HG02678 (cell line): ENCODE results near the gene COLEC12.
"Not testable (repeated sequence)": the region's sequence is repeated elsewhere in the genome, so short reads cannot be mapped to it uniquely, and the experiment has no call there.

Experiments
- ATAC-seq: cut with Tn5 transposase; IDR thresholded peaks from one replicate; pipeline ENCODE4 v1.9.1; 2021; ENCODE audit warnings: mild to moderate bottlenecking, moderate library complexity; ENCODE audit not compliant: unreplicated experiment

COLEC12 gene

DNA sequence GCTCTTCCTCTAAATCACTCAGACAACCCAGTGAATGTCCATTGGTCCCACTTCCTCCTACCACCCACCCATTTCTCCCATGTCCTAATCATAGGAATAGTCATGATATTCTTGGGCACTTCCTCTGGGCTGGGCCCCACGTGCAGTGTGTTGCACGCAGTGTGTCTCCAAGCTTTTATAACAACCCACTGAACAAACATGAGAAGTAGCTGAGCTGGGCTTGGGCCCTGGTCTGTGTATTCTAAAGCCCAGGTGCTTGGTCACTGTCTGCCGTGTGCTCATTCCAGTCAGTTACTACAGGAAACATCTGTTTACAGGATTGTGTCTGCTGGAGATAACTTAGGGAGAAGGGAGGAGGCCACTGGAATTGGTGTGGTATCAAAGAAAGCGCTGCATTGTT is 168.5 kb downstream of the COLEC12 start:
- ATAC-seq = no peak

- no peak for ATAC-seq
These were observed 169.2 kb downstream of the COLEC12 start for GRCh38 chr18:331221-331821.

DNA sequence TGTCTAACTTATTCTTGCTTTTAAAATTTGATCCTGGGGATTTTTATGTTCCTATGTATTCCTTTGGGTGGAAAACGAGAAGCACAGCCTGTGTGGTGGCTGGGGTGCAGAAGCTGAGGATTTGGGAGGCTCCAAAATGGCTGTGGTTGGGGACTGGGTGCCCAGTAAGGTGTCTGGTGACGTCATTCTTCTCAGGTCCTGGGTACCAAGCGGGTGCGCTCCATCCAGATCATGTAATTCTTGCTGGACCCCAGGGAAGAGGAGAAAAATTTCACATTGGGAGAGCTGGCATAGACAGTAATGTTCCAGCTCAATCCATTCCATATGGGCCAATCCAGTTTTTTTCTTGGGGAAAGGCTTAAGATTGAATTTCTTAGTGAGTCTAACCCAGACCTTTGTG is 171.6 kb downstream of the COLEC12 start:
- ATAC-seq = no peak

DNA sequence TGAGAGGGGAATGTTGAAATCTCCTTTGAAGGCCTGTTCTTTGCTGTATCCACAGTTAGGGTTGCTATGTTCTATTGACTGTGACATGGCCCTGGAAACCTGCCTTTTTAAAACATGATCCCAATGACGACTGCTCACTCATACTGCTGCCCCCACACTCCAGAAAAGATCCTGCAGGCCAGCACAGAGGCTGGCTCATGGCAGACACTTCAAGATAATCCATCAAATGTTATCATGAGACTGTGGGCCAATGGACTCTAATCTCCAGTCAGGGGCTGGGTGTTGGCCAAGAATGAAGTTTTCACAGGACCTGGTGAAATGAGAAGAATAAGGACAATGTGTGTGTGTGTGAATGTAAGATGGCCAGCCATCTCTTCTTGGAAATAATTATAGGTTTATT is 173.7 kb downstream of the COLEC12 start:
- ATAC-seq = no peak

GRCh38 chr18:323253-323622 is 177.3 kb downstream of the COLEC12 start:
- no peak for ATAC-seq

GRCh38 chr18:321865-322467 is 178.5 kb downstream of the COLEC12 start:
- ATAC-seq = no peak

DNA sequence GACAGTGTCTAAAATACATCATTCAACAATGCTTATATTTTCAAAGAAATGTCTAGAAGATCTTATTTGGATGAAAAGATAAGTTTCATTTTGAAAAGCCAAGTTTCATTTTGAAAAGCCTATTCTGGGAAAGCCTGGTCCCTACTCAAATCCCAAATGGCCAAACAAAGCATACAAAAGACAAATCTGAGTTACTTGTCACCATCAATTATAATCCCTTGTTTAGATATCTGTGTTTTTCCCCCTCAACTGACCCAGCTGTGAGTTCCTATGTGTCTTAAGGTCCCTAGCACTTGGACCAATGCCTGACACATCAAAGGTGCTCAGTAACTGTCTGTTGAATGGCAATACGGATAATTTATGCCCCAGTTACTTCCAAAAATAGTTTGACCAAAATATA is 180.3 kb downstream of the COLEC12 start:
- ATAC-seq = no peak

GRCh38 chr18:319720-320119 is 180.8 kb downstream of the COLEC12 start:
- no peak for ATAC-seq

- no peak for ATAC-seq
These were observed 181.7 kb downstream of the COLEC12 start for GRCh38 chr18:318791-319291.

GRCh38 chr18:317618-318017 is 182.9 kb downstream of the COLEC12 start:
- ATAC-seq = no peak

DNA sequence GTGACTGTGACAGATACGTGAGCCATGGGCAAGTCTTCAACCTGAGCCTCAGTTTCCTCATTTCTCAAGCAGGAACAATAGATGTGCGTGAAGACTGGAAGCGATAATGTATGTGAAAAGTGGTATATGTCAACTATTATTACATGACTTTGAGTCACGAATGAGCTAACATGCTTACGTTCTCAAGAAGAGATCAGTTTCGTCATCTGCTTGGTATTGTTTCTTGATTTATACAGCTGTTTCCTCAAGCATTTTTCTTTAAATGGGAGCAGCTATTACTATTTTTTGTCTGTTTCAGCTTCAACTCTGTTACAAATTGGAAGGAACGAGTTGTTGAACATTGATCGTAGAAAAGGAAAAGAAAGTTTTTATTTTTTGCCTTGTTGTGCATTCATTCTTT is 184.1 kb downstream of the COLEC12 start:
- ATAC-seq = no peak

DNA sequence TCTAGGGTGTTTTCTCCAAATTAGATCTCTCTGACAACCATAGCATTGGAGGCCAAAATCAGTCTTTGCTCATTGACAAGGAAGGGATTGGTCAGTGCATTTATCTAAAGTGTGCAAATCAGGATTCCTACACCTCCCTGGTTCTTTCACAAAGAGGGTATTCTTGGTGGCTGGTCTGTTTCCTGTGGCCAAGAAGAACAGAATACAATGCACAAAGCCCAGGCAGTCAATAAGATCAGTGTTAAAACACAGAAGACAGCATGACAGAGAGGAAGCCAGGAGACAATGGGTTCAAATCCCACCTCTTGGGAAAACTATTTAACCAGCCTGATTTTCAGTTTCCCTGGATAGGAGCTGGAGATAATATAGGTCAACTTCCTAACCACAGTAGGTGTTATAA is 186.6 kb downstream of the COLEC12 start:
- no peak for ATAC-seq

- ATAC-seq = no peak
These were observed 188.1 kb downstream of the COLEC12 start for GRCh38 chr18:312415-312814.

GRCh38 chr18:310042-310441 is 190.5 kb downstream of the COLEC12 start:
- no peak for ATAC-seq

DNA sequence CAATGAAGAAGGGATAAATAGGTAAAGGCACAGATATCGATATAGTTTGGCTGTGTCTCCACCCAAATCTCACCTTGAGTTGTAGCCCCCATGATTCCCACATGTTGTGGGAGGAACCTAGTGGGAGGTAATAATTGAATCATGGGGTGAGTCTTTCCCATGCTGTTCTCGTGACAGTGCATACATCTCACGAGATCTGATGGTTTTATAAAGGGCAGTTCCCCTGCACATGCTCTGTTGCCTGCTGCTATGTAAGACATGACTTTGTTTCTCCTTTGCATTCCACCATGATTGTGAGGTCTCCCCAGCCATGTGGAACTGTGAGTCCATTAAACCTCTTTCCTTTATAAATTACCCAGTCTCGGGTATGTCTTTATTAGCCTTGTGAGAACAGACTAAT is 192.4 kb downstream of the COLEC12 start:
- not testable (repeated sequence) for ATAC-seq

- no peak for ATAC-seq
These were observed 193.8 kb downstream of the COLEC12 start for GRCh38 chr18:306608-307255.

- ATAC-seq = no peak
These were observed 195.4 kb downstream of the COLEC12 start for GRCh38 chr18:305003-305501.

GRCh38 chr18:303607-304006 is 196.9 kb downstream of the COLEC12 start:
- ATAC-seq = no peak

DNA sequence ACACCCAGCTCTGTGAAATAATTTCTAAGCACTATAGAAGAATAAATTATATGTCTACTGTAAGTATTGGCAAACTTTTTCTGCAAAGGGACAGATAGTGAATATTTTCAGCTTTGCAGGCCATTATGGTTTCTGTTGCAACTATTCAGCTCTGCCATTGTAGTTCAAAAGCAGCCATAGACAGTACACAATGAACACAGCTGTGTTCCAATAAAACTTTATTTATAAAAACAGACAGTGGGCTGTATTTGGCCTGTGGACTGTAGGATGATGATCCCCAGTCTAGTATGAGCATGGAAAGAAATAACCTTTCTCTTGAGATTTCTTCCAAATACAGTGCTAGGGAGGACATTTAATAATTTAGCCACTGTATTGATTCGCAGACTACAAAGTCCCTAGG is 197.5 kb downstream of the COLEC12 start:
- no peak for ATAC-seq

GRCh38 chr18:302097-302496 is 198.4 kb downstream of the COLEC12 start:
- no peak for ATAC-seq

DNA sequence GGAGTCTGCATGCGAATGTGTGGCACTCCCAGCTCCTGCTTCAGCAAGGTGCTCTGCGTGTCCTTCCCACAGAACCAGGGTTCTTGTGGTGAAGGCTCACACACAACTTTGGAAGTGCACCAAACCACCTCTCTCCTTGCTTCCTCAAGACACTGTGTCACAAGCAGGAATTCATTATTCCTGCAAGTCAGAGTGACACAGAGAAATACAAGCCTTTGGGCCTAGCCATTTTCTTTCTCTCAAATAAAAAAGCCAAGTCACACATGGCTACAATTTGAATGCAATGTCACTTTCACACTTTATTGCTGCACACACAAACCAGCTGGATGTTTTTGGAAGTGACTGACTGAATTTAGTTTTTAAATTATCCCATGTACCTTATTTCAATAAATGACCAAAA is 202.6 kb downstream of the COLEC12 start:
- ATAC-seq = no peak

GRCh38 chr18:295756-296490 is 204.6 kb downstream of the COLEC12 start:
- ATAC-seq = no peak
